Osteoblast (primary cell): ENCODE measurements around the gene TOM1L2. TPM values are rescaled to one million over a fixed set of nuclear protein-coding genes. Genes with fewer than 3 reads are reported as not detected.

Source experiments
- DNase-seq: peaks from one replicate; pipeline ENCODE4 v3.0.0; 2011; ENCODE audit warnings: low spot score, mixed read lengths; ENCODE audit not compliant: insufficient read length; ENCODE audit errors: missing footprints
- H2AFZ ChIP-seq: 2 replicates; pipeline ENCODE4 v1.6.0; 2011; ENCODE audit warnings: mild to moderate bottlenecking, low read length
- H3K27ac ChIP-seq: 2 replicates; pipeline ENCODE4 v1.5.1; 2011; ENCODE audit warnings: mild to moderate bottlenecking, low read depth, low read length, moderate library complexity
- H3K27me3 ChIP-seq: 2 replicates; pipeline ENCODE4 v1.6.0; 2012; ENCODE audit warnings: mild to moderate bottlenecking, control low read depth, inconsistent platforms, low read length, moderate library complexity; ENCODE audit not compliant: insufficient read depth
- H3K36me3 ChIP-seq: 2 replicates; pipeline ENCODE4 v1.5.1; 2011; ENCODE audit warnings: mild to moderate bottlenecking, low read length, control low read depth, moderate library complexity; ENCODE audit not compliant: insufficient read depth
- H3K4me1 ChIP-seq: 2 replicates; pipeline ENCODE4 v1.5.1; 2011; ENCODE audit warnings: mild to moderate bottlenecking, low read length, control low read depth, moderate library complexity; ENCODE audit not compliant: insufficient read depth
- H3K4me2 ChIP-seq: 2 replicates; pipeline ENCODE4 v1.6.0; 2011; ENCODE audit warnings: mild to moderate bottlenecking, low read length; ENCODE audit not compliant: insufficient read depth
- H3K4me3 ChIP-seq: fragments of 200-600 bp; sonication (generic); 3 replicates; pipeline ENCODE4 v1.5.1; 2012; ENCODE audit warnings: mild to moderate bottlenecking, low read length, inconsistent platforms; ENCODE audit not compliant: insufficient read depth
- H3K79me2 ChIP-seq: 2 replicates; pipeline ENCODE4 v1.6.0; 2012; ENCODE audit warnings: mild to moderate bottlenecking, low read length, control low read depth, inconsistent platforms; ENCODE audit not compliant: insufficient read depth
- H3K9me3 ChIP-seq: 2 replicates; pipeline ENCODE4 v1.5.1; 2011; ENCODE audit warnings: low read depth, low read length, control low read depth
- H4K20me1 ChIP-seq: 2 replicates; pipeline ENCODE4 v1.6.0; 2012; ENCODE audit warnings: mild to moderate bottlenecking, low read length, control low read depth; ENCODE audit not compliant: insufficient read depth
- CTCF ChIP-seq: IDR thresholded peaks from 2 replicates; pipeline ENCODE4 v1.5.1; 2011; ENCODE audit warnings: mild to moderate bottlenecking, low read depth, low read length, moderate library complexity; ENCODE audit errors: extremely low read depth
- total RNA-seq: library from RNA; depleted of rRNA; stranded (reverse); fragments of >200 nt; gene quantifications from 2 replicates; pipeline ENCODE4 v1.2.3, GENCODE V29; 2012

The TOM1L2 gene
- total RNA-seq, 1 donor, result 38.7 TPM

- Histone ChIP-seq H3K27me3 (no peaks in the 10 kb centered on the region), H3K36me3 (no peaks in the 10 kb centered on the region), H3K4me1 (peaks cover 4% of the 10 kb centered on the region), H2AFZ (no peak overlapping the region), H3K79me2 (peaks cover 60% of the 10 kb centered on the region), H3K4me3 (no peak overlapping the region), H3K27ac (no peak overlapping the region), H3K4me2 (no peak overlapping the region), H3K9me3 (no peaks in the 10 kb centered on the region), H4K20me1 (peaks cover 48% of the 10 kb centered on the region)
- no peak for DNase-seq
- TF ChIP-seq CTCF, result no peak
Measured at GRCh38 chr17:17830269-17830567, 142.0 kb downstream of the TOM1L2 start.

- peaks cover 60% of the 10 kb centered on the region for H3K79me2 ChIP-seq
- no peaks in the 10 kb centered on the region for H3K9me3 ChIP-seq
- no peak overlapping the region for H3K27ac ChIP-seq
- H3K4me1 ChIP-seq, result peaks cover 19% of the 10 kb centered on the region
- H3K4me2 ChIP-seq, result no peak overlapping the region
- no peak overlapping the region for H2AFZ ChIP-seq
- no peak overlapping the region for H3K4me3 ChIP-seq
- no peaks in the 10 kb centered on the region for H3K36me3 ChIP-seq
- peaks cover 61% of the 10 kb centered on the region for H4K20me1 ChIP-seq
- no peak for TF ChIP-seq CTCF
- DNase-seq, result no peak
- H3K27me3 ChIP-seq, result no peaks in the 10 kb centered on the region
Measured at GRCh38 chr17:17827826-17828621, 144.2 kb downstream of the TOM1L2 start.

- peaks cover 61% of the 10 kb centered on the region for H3K79me2 ChIP-seq
- no peak overlapping the region for H3K27ac ChIP-seq
Measured at GRCh38 chr17:17826942-17827785, 145.0 kb downstream of the TOM1L2 start.

More at GRCh38 chr17:17826942-17827785, 145.0 kb downstream of the TOM1L2 start:
- DNase-seq, result no peak
- Histone ChIP-seq H4K20me1 (peaks cover 67% of the 10 kb centered on the region), H2AFZ (no peak overlapping the region), H3K27me3 (no peaks in the 10 kb centered on the region), H3K36me3 (no peaks in the 10 kb centered on the region), H3K4me2 (no peak overlapping the region), H3K4me3 (no peak overlapping the region), H3K9me3 (no peaks in the 10 kb centered on the region), H3K4me1 (peaks cover 27% of the 10 kb centered on the region)
- no peak for TF ChIP-seq CTCF
